ENCODE measurements around the gene MAPK1IP1L. TPM values are rescaled to one million over a fixed set of nuclear protein-coding genes. Genes with fewer than 3 reads are reported as not detected.
A peak's percentile ranks its signal among the peaks of the same experiment; 100 is the strongest.

The MAPK1IP1L gene
- total and polyA plus RNA-seq, 2 of the 8 experiments (the other 6 are each of a cell fraction or from before 2014, with no cell fraction given) = 111 to 228 TPM

- Histone ChIP-seq H3K56ac (replicated peaks; ENCODE audit: insufficient read length, low read depth, low read length) (no peak overlapping the region), H3K79me2 (ENCODE audit: control insufficient read depth in 1 of 2, insufficient read depth in 2 of 2, low read length in 2 of 2) (peaks cover 20 to 41% of the 10 kb centered on the region in 2 experiments), H2BK15ac (ENCODE audit: low read length) (0 out of 2 replicates have a peak overlapping the region, but pooled peaks have one; percentile 63), H3K14ac (ENCODE audit: insufficient read length) (no peak overlapping the region), H3K79me1 (ENCODE audit: low read depth, low read length) (no peaks in the 10 kb centered on the region; the same call in 1 of the 2 replicates), H3K9me3 (ENCODE audit: insufficient read depth in 2 of 2, low read depth in 1 of 2, low read length in 1 of 2) (no peaks in the 10 kb centered on the region), H3K18ac (ENCODE audit: extremely low read depth, low read length) (peak overlapping the region; percentile 95), H3K27ac (ENCODE audit: low read depth, low read length) (peak overlapping the region; percentile 46; the same call in 1 of the 2 replicates), H2AK5ac (ENCODE audit: low read depth, low read length) (no peak overlapping the region), H2BK12ac (ENCODE audit: low read depth, low read length) (peak overlapping the region; percentile 62; the same call in 1 of the 2 replicates), H3K23ac (ENCODE audit: insufficient read length) (no peak overlapping the region), H2BK20ac (ENCODE audit: low read length) (no peak overlapping the region), H4K20me1 (replicated peaks in 1 of 2; ENCODE audit: control insufficient read depth in 1 of 2, insufficient read depth in 2 of 2, low read length in 2 of 2) (peaks cover 2% of the 10 kb centered on the region in 2 experiments), H3K36me3 (ENCODE audit: control insufficient read depth in 2 of 4, insufficient read depth in 4 of 4, low read length in 3 of 4) (peaks cover 0 to 8% (median 0%) of the 10 kb centered on the region in 4 experiments; a peak in 1 of 8 replicates), H3K4me1 (replicated peaks in 1 of 4; ENCODE audit: control insufficient read depth in 3 of 4, insufficient read depth in 4 of 4, low read length in 3 of 4) (peaks cover 0 to 2% (median 0%) of the 10 kb centered on the region in 4 experiments; a peak in 5 of 7 replicates), H4K91ac (replicated peaks; ENCODE audit: insufficient read length, low read length) (peak overlapping the region; percentile 69), H4K5ac (ENCODE audit: insufficient read length, low read depth, low read length) (peak overlapping the region; percentile 90), H3K4me2 (ENCODE audit: insufficient read depth in 1 of 2, low read depth in 2 of 2, low read length in 2 of 2) (peak overlapping the region; percentile 32 to 69), H4K8ac (ENCODE audit: extremely low read depth, insufficient read depth, low read length) (peak overlapping the region; percentile 94), H3K9ac (replicated peaks in 1 of 4; ENCODE audit: extremely low read depth in 1 of 4, low read depth in 3 of 4, low read length in 3 of 4) (peak overlapping the region in 3 of 4 experiments; percentile 44 to 66 (median 50); a peak in 5 of 7 replicates), H3K23me2 (ENCODE audit: low read depth, low read length) (peaks cover 4% of the 10 kb centered on the region; the same call in 1 of the 2 replicates), H2BK120ac (replicated peaks; ENCODE audit: low read depth, low read length) (peak overlapping the region; percentile 7), H2AFZ (ENCODE audit: low read length) (peak overlapping the region; percentile 35), H3K27me3 (replicated peaks in 1 of 4; ENCODE audit: control insufficient read depth in 3 of 4, extremely low read depth in 1 of 4, insufficient read depth in 3 of 4, low read length in 3 of 4) (no peaks in the 10 kb centered on the region), H2BK5ac (ENCODE audit: low read depth, low read length) (peak overlapping the region; percentile 13), H3K4me3 (ENCODE audit: extremely low read depth in 1 of 4, insufficient read depth in 2 of 4, low read depth in 3 of 4, low read length in 4 of 4) (peak overlapping the region; percentile 35 to 97 (median 94); a peak in 7 of 8 replicates), H3K4ac (replicated peaks; ENCODE audit: insufficient read length, low read depth, low read length) (no peak overlapping the region)
- no peak for DNase-seq (ENCODE audit: low read depth in 1 of 2, low spot score in 2 of 2)
- ChIA-PET CTCF (ENCODE audit: partially characterized antibody) (interaction anchor here (0.6 to 2.5 kb wide), 26 partner anchors 8 to 143 kb away, joined by 3 to 22 read pairs (median 4); partner anchors contain the start of genes SOCS4 and WDHD1), POLR2A (ENCODE audit: partially characterized antibody) (interaction anchor here (0.6 to 6.7 kb wide), 29 partner anchors 9 to 151 kb away, joined by 3 to 101 read pairs (median 6); partner anchors contain the start of genes DLGAP5, LGALS3, SOCS4 and WDHD1)
- FAIRE-seq = no peak
- WGBS, 2 experiments (ENCODE audit: extremely low coverage in 1 of 2, insufficient coverage in 1 of 2, insufficient read length in 1 of 2, insufficient replicate concordance in 2 of 2, low coverage in 1 of 2, low lambda C conversion rate in 2 of 2, missing lambda C conversion rate in 1 of 2) = 6% methylated on average over 10 of the region's 10 CpGs; no CpG with 5 or more reads in 1 of the 2 experiments
- no peak for TF ChIP-seq RNF2 (IDR thresholded peaks at IDR 0.05; ENCODE audit: borderline replicate concordance, low read depth, low read length, missing control alignments, poor library complexity, severe bottlenecking)
- TF ChIP-seq GABPA (IDR thresholded peaks at IDR 0.05; ENCODE audit: borderline replicate concordance, insufficient read depth, low read length) = no peak
- no peak for TF ChIP-seq NRF1 (IDR thresholded peaks at IDR 0.05; ENCODE audit: low read depth, low read length)
- TF ChIP-seq SRF (IDR thresholded peaks at IDR 0.05; ENCODE audit: low read depth, low read length) = no peak
- no peak for TF ChIP-seq RAD21 (IDR thresholded peaks at IDR 0.05 in 1 of 2, conservative IDR thresholded peaks at IDR 0.05 in 1 of 2; ENCODE audit: low read depth in 2 of 2, low read length in 2 of 2)
- no peak for TF ChIP-seq TAF7 (optimal IDR thresholded peaks at IDR 0.05; ENCODE audit: borderline replicate concordance, low read depth, low read length)
- TF ChIP-seq POLR2AphosphoS5 (IDR thresholded peaks at IDR 0.05; ENCODE audit: low read depth, low read length) = no peak
- TF ChIP-seq TAF1 (IDR thresholded peaks at IDR 0.05; ENCODE audit: low read depth, low read length) = no peak
- TF ChIP-seq POU5F1 (IDR thresholded peaks at IDR 0.05; ENCODE audit: low read depth, low read length) = no peak
- TF ChIP-seq CEBPB (IDR thresholded peaks at IDR 0.05; ENCODE audit: low read depth, low read length) = no peak
- TF ChIP-seq CTBP2 (IDR thresholded peaks at IDR 0.05; ENCODE audit: borderline replicate concordance, insufficient read depth, insufficient read length, low read length) = no peak
- no peak for TF ChIP-seq BACH1 (IDR thresholded peaks at IDR 0.05; ENCODE audit: low read length)
- TF ChIP-seq CBX5 (IDR thresholded peaks at IDR 0.05; ENCODE audit: low read depth, low read length) = no peak
Observed at GRCh38 chr14:55051165-55051422, 353 bp upstream of the MAPK1IP1L start.

All from H1 (cell line).